ENCODE measurements around the gene ARL4C.

DNA sequence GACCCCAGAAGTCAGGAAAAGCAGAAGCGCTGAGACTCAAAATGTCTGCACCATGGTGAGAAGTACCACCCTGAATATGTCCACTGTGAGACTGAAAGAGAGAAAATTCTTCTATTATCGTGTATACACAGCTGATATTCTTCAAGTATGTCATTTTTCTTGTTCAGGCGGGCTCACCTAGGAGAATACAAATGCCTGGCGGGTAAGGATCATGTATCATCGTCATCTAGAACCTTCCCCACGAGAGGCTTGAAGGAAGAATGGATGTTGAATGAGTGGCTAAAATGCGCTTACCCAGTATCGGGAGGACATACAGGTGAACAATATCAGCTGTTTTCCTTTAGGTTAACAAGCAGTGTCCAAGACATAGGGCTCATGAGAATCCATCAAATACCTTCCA is 21.1 kb upstream of the ARL4C start:
- TF ChIP-seq, protein P1, sequence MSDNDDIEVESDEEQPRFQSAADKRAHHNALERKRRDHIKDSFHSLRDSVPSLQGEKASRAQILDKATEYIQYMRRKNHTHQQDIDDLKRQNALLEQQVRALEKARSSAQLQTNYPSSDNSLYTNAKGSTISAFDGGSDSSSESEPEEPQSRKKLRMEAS (IDR thresholded peaks at IDR 0.05), result no peak
- TF ChIP-seq RAD21 (IDR thresholded peaks at IDR 0.05) (no peak), TAF1 (conservative IDR thresholded peaks at IDR 0.05) (no peak)
- TF ChIP-seq, protein P2, sequence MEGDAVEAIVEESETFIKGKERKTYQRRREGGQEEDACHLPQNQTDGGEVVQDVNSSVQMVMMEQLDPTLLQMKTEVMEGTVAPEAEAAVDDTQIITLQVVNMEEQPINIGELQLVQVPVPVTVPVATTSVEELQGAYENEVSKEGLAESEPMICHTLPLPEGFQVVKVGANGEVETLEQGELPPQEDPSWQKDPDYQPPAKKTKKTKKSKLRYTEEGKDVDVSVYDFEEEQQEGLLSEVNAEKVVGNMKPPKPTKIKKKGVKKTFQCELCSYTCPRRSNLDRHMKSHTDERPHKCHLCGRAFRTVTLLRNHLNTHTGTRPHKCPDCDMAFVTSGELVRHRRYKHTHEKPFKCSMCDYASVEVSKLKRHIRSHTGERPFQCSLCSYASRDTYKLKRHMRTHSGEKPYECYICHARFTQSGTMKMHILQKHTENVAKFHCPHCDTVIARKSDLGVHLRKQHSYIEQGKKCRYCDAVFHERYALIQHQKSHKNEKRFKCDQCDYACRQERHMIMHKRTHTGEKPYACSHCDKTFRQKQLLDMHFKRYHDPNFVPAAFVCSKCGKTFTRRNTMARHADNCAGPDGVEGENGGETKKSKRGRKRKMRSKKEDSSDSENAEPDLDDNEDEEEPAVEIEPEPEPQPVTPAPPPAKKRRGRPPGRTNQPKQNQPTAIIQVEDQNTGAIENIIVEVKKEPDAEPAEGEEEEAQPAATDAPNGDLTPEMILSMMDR (IDR thresholded peaks at IDR 0.05; ENCODE audit: low read depth, low read length, missing input control), result no peak

Data from liver (tissue), 3 donors.